GM18951 (cell line): Measurements from ENCODE around the gene CYP2A6.
"Not testable (repeated sequence)": the region's sequence is repeated elsewhere in the genome, so short reads cannot be mapped to it uniquely, and the experiment has no call there.

Experiments
- POLR2A ChIP-seq: IDR thresholded peaks from 4 replicates; pipeline ENCODE4 v1.6.1; 2011; ENCODE audit warnings: mild to moderate bottlenecking; ENCODE audit not compliant: insufficient read length, insufficient read depth; ENCODE audit errors: extremely low read depth
- in situ Hi-C: fragments of 300-500 bp; cut with MboI; formaldehyde crosslinking; loops from one replicate; pipeline ENCODE4 v1.12.0; 2022; ENCODE audit warnings: low sequenced_read_pairs, mixed read lengths, inconsistent platforms; ENCODE audit not compliant: unreplicated experiment

CYP2A6 gene

DNA sequence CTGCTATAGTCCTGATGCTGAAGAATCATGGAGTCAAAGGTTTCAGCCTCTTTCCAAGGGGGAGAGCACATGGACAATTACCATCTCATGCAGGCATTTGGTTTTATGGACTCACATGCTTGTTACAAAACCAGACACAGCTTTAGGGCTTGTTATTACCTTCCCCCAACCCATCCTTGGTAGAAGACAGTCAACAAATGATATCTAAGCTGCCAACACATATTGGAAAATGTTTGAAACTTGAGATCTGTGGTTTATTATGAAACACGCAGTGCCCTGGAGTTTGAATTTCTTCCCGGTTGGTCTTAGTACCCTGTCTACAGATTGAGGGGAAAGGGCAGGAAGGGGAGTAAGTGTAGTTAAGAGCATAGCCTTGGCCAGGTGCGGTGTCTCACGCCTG lies 12.5 kb upstream of the CYP2A6 start:
- no peak for TF ChIP-seq POLR2A
- in situ Hi-C loops = no loop called here

DNA sequence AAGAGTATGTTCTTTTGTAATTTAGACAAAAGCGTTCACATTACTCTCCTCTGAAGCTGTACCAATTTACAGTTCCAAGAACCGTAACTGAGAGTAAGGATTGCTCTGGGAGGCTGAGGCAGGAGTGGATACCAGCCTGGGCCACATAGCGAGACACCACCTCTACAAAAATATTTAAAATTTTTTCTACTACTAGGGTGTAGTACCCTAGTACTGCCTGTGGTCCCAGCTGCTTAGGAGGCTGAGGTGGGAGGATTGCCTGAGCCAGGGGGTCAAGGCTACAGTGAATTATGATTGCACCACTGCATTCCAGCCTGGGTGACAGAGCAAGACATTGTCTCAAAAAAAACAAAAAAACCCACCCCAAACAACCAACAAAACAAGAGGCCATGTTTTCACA lies 12.1 kb upstream of the CYP2A6 start:
- in situ Hi-C loops = no loop called here
- TF ChIP-seq POLR2A = no peak

DNA sequence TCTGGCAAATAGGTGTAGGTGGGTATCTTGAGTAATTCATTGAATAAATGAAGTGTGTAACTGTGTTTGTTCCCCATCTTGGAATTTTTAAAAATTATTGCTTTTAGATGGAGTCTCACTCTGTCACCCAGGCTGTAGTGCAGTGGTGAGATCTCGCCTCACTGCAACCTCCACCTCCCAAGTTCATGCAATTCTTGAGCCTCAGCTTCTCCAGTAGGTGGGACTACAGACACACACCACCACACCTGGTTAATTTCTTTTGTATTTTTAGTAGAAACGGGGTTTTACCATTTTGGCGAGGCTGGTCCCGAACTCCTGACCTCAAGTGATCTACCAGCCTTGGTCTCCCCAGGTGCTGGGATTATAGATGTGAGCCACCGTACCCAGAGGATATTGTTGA lies 7.9 kb upstream of the CYP2A6 start:
- no peak for TF ChIP-seq POLR2A
- in situ Hi-C loops = no loop called here

DNA sequence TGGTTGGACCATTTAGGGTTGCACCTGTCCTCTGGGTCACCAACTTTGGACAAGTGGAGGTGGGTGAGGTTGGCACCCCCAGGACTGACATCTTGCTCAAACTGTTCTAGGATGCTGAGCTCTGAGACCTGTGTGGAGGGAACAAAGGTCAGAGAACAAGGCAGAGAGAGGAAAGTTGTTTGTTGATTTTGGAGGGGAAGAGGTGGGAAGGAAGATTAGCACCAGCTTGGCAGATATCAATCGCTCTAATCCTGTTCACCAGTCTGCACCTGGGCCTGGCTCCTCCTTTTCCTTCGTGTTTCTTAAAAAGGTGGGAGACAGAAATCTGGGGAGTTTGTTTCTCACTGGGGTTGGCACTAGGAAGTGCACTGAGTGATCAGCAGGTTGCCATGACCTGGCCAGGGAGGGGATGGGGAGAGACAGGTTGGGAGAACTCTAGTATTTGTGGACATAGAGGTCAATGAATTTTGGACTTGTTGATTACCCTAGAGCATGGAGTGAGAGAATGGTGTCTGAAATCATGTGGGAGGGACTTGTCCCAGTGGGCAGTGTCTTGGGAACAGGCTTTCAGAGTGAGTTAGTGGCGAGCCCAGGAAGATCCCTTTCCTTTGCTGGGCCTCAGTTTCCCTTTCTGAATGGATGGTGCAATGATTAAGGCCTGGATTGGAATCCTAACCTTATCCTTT lies 2.4 kb upstream of the CYP2A6 start:
- in situ Hi-C loops = not testable (repeated sequence)

DNA sequence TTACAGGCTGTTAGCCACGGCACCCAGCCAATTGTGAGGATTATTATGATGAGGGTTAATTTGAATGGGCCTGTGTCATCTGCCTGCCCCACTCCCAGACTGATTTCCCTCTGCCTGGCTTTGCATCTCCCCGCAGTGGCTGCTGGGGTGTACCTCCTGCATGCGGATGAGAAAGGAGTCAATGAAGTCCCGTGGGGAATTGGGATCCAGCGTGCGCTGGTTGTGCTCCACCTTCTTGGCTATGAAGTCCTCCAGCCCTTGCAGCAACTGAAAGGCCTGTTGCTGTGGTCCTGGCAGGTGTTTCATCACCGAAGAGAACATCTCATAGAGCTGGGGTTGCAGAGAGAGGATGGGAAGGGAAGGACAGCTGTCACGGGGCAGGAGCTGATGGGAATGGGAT lies 3.5 kb downstream of the CYP2A6 start:
- in situ Hi-C loops = not testable (repeated sequence)

DNA sequence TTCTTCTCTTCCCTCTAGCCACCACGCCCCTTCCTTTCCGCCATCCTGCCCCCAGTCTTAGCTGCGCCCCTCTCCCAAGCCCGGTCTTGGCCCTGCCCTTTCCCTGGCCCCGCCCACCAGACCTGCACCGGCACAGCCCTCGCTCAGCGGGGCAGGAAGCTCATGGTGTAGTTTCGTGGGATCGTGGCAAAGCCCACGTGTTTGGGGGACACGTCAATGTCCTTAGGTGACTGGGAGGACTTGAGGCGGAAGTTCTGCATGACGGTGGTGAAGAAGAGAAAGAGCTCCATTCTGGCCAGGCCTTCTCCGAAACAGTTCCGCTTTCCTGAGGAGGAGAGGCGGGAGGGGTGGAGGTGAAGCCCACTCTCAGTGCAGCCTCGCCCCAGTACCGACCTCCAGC lies 6.6 kb downstream of the CYP2A6 start:
- in situ Hi-C loops = not testable (repeated sequence)

DNA sequence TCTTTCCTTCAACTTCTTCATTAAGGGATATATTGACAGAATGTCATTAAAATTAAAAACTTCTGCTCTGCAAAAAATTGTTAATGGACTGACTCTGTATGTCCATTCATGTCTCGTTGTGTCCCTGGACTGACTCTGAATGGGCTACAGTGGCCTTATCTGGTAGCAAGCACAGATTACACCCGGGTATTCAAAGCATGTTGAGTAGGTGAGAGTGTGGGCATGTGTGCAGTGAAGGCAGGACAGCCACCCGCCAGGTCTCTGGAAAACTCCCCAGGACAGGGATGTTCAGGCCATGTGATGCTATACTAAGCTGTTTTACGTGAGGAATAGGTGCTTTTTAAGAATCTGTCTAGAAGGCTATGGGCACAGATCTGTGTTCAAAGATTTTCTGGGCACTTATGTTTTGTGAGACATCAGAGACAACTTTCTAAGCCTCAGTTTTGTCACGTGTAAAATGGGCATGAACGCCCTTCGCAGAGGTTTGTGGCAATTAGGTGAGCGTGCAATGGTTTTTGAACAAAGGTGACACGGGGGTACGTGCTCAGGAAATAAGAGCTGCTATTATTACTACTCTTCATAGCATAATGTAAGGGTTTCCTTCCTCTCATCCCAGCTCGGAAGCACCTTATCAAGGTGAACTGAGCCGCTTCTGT lies 7.1 kb downstream of the CYP2A6 start:
- in situ Hi-C loops = not testable (repeated sequence)

DNA sequence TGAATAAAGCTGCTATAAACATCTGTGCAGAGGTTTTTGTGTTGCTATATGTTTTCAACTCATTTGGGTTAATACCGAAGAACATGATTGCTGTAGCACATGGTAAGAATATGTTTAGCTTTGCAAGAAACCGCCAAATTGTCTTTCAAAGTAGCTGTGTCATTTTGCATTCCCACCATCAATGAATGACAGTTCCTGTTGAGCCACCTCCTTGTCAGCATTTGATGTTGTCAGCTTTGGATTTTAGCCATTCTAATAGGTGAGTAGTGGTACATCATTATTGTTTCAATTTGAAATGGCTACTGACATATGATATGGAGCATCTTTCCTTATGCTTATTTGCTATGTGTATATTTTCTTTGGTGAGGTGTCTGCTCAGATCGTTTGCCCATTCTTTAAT lies 8.2 kb downstream of the CYP2A6 start:
- in situ Hi-C loops = not testable (repeated sequence)

DNA sequence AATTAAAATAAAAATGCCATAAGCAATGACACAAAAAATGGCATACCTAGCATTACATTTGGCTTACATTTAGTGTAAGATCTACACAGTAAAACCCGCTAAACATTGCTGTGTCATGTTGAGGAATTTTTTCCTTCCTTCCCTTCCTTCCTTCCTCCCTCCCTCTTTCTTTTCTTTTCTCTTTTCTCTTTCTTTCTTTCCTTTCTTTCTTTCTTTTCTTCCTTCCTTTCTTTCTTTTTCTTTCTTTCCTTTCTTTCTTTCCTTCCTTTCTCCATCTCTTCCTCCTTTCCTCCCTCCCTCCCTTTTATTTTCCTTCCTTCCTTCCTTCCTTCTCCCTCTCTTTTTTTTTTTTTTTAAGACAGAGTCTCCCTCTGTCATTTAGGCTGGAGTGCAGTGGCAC lies 11.8 kb downstream of the CYP2A6 start:
- in situ Hi-C loops = not testable (repeated sequence)

DNA sequence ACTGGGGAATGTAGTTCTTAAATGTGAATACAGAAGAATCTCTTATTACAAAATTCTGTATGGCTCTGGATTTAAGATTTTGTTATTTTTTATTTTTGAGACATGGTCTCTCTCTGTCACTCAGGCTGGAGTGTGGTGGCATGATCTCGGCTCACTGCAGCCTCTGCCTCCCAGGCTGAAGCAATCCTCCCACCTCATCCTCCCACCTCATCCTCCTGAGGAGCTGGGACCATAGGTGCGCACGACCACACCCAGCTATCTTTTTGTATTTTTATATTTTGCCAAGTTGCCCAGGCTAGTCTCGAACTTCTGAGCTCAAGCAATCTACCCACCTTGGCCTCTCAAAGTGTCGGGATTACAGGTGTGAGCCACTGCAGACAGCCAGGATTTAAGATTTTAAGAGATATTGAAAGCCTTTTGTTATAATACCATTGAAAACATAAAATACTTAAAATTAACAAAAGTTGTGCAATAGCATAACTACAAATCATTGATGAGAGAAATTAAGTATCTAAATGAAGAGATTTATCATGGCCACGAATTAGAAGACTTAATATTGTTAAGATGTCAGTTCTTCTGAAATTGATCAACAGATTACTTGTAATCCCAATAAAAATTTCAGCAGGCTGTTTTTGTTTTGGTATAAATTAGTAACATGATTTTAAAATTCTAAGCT lies 13.4 kb downstream of the CYP2A6 start:
- in situ Hi-C loops = no loop called here
- TF ChIP-seq POLR2A = no peak

DNA sequence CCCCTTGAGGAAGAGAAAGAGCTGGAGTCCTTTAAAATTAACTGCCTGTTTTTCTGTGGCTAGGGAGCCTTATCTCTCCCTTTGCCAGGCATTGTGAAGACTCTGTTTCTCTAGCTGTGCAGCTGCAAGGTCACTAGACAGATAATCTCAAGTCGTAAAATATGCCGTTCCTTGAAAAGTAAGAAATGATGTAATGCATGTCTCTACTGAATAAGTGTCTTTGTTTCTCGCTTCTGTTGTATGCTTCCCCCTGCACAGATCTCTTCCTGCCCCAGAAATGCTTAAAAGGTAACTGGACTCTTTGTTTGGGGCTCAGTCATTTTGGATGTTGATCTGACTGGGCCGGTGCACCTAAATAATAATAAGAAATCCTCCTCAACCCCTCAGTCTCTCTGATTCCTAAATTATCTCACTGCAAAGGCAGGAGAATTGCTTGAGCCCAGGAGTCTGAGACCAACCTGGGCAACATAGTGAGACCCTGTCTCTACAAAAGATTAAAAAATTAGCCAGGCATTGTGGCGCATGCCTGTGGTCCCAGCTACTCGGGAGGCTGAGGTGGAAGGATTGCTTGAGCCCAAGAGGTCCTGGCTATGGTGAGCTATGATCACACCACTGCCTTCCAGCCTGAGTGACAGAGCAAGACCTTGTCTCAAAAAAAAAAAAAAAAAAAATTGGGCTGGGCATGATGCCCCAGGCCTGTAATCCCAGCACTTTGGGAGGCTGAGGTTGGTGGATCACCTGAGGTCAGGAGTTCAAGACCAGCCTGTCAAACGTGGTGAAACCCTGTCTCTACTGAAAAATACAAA lies 16.3 kb downstream of the CYP2A6 start:
- in situ Hi-C loops = not testable (repeated sequence)

DNA sequence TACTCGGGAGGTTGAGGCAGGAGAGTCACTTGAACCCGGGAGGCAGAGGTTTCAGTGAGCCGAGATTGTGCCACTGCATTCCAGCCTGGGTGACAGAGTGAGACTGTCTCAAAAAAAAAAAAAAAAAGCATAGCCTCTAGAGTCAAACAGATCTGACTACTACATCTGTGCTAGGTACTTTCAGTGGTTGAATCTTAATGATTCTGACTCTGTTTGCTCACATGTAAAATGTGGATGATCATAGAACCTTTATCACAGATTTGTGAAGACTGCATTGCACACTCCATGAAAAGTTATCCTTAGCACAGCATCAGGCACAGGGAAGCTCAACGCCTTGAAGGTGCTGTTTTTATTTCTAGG lies 17.8 kb downstream of the CYP2A6 start:
- in situ Hi-C loops = not testable (repeated sequence)

DNA sequence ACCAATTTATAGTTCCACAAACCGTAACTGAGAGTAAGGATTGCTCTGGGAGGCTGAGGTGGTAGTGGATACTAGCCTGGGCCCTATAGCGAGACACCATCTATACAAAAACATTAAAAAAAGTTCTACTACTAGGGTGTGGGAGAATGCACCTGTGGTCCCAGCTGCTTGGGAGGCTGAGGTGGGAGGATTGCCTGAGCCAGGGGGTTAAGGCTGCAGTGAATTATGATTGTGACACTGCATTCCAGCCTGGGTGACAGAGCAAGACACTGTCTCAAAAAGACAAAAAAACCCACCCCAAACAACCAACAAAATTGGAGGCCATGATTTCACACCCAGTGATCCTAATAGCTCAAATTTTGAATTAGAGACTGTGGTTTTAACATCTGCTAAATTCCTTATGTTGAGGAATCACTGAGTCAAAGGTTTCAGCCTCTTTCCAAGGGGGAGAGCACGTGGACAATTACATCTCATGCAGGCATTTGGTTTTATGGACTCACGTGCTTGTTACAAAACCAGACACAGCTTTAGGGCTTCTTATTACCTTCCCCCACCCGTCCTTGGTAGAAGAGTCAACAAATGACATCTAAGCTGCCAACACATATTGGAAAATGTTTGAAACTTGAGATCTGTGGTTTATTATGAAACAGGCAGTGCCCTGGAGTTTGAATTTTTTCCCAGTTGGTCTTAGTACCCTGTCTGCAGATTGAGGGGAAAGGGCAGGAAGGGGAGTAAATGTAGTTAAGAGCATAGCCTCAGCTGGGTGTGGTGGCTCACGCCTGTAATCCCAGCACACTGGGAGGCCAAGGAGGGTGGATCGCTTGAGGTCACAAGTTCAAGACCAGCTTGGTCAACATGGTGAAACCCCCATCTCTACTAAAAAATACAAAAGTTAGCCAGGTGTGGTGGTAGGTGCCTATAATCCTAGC lies 18.5 kb downstream of the CYP2A6 start:
- in situ Hi-C loops = no loop called here

DNA sequence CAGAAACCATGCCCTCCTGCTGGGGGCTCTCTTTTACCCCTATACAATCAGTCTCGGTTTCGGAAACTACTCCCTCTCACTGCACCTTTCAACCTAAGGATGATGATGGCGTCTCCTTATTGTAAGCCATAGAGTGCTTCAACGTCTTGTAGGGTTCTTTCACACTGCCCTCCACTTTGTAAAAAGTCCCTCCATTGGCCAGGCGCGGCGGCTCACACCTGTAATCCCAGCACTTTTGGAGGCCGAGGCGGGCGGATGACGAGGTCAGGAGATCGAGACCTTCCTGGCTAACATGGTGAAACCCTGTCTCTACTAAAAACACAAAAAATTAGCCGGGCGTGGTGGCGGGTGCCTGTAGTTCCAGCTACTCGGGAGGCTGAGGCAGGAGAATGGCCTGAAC lies 19.5 kb downstream of the CYP2A6 start:
- in situ Hi-C loops = not testable (repeated sequence)

More for the DNA sequence above, 18.5 kb downstream of the CYP2A6 start:
- no peak for TF ChIP-seq POLR2A
